ENCODE data around the gene EXD3. TPM values are rescaled to one million over a fixed set of nuclear protein-coding genes. Genes with fewer than 3 reads are reported as not detected.

EXD3 gene
- total and polyA plus RNA-seq, 9 of the 15 experiments (the other 6 are each of a cell fraction or from before 2014, with no cell fraction given) = 0.29 to 12.5 (median 3.9) TPM

DNA sequence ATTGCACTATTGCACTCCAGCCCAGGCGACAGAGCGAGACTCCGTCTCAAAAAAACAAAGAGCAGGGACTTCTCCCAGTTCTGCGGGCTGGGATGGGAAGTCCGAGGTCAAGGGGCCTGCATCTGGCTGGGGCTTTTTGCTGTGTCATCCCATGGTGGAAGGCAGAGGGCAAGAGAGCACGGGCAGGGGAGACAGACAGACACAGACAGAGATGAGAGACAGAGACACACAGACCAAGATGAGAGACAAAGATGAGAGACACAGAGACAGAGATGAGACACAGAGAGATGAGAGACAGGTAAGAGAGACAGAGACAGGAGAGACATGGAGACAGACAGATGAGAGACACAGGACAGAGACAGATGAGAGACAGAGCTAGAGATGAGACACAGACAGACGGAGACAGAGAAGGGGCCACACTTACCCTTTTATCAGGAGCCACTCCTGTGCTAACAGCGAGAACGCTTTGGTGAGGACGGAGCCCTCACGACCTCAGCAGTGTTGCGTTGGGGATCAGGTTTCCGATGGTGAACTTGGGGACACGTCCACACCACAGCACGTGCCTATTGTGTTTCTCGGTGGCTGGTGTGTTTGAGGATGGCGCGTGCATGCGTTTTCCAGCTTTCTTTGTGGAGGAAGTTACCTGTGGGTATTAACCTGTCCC, 154.3 kb downstream of the EXD3 start (continued):
- no peak for TF ChIP-seq SP1 (CRISPR knock-in tag; IDR thresholded peaks at IDR 0.05)
- no peak for TF ChIP-seq BDP1 (IDR thresholded peaks at IDR 0.05; ENCODE audit: insufficient read depth, insufficient read length)
- no peak for TF ChIP-seq NFATC3 (IDR thresholded peaks at IDR 0.05)
- no peak for TF ChIP-seq ZNF551 (CRISPR knock-in tag; IDR thresholded peaks at IDR 0.05)
- no peak for TF ChIP-seq ILK (tag; IDR thresholded peaks at IDR 0.05; ENCODE audit: borderline replicate concordance, low read depth)
- TF ChIP-seq RFX7 (CRISPR knock-in tag; IDR thresholded peaks at IDR 0.05) = no peak
- TF ChIP-seq KDM2B (CRISPR knock-in tag; IDR thresholded peaks at IDR 0.05) = no peak
- no peak for TF ChIP-seq HMG20A (CRISPR knock-in tag; conservative IDR thresholded peaks at IDR 0.05)
- no peak for TF ChIP-seq RAD51 (IDR thresholded peaks at IDR 0.05; ENCODE audit: borderline replicate concordance, low read depth)
- no peak for TF ChIP-seq SETDB1 (IDR thresholded peaks at IDR 0.05; ENCODE audit: low read length)
- no peak for TF ChIP-seq POLR2H (tag; IDR thresholded peaks at IDR 0.05; ENCODE audit: low read depth)
- TF ChIP-seq, protein P1, sequence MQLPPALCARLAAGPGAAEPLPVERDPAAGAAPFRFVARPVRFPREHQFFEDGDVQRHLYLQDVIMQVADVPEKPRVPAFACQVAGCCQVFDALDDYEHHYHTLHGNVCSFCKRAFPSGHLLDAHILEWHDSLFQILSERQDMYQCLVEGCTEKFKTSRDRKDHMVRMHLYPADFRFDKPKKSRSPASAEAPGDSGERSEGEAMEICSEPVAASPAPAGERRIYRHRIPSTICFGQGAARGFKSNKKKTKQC (CRISPR knock-in tag; IDR thresholded peaks at IDR 0.05) = no peak
- no peak for TF ChIP-seq SMAD3 (CRISPR knock-in tag; conservative IDR thresholded peaks at IDR 0.05)
- TF ChIP-seq, protein P2, sequence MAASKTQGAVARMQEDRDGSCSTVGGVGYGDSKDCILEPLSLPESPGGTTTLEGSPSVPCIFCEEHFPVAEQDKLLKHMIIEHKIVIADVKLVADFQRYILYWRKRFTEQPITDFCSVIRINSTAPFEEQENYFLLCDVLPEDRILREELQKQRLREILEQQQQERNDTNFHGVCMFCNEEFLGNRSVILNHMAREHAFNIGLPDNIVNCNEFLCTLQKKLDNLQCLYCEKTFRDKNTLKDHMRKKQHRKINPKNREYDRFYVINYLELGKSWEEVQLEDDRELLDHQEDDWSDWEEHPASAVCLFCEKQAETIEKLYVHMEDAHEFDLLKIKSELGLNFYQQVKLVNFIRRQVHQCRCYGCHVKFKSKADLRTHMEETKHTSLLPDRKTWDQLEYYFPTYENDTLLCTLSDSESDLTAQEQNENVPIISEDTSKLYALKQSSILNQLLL (CRISPR knock-in tag; IDR thresholded peaks at IDR 0.05; ENCODE audit: borderline replicate concordance) = no peak
- TF ChIP-seq FOS (IDR thresholded peaks at IDR 0.05; ENCODE audit: extremely low read depth, insufficient read length) = no peak
- TF ChIP-seq FUS (optimal IDR thresholded peaks at IDR 0.05; ENCODE audit: low read depth, low read length) = no peak
- TF ChIP-seq, protein P3, sequence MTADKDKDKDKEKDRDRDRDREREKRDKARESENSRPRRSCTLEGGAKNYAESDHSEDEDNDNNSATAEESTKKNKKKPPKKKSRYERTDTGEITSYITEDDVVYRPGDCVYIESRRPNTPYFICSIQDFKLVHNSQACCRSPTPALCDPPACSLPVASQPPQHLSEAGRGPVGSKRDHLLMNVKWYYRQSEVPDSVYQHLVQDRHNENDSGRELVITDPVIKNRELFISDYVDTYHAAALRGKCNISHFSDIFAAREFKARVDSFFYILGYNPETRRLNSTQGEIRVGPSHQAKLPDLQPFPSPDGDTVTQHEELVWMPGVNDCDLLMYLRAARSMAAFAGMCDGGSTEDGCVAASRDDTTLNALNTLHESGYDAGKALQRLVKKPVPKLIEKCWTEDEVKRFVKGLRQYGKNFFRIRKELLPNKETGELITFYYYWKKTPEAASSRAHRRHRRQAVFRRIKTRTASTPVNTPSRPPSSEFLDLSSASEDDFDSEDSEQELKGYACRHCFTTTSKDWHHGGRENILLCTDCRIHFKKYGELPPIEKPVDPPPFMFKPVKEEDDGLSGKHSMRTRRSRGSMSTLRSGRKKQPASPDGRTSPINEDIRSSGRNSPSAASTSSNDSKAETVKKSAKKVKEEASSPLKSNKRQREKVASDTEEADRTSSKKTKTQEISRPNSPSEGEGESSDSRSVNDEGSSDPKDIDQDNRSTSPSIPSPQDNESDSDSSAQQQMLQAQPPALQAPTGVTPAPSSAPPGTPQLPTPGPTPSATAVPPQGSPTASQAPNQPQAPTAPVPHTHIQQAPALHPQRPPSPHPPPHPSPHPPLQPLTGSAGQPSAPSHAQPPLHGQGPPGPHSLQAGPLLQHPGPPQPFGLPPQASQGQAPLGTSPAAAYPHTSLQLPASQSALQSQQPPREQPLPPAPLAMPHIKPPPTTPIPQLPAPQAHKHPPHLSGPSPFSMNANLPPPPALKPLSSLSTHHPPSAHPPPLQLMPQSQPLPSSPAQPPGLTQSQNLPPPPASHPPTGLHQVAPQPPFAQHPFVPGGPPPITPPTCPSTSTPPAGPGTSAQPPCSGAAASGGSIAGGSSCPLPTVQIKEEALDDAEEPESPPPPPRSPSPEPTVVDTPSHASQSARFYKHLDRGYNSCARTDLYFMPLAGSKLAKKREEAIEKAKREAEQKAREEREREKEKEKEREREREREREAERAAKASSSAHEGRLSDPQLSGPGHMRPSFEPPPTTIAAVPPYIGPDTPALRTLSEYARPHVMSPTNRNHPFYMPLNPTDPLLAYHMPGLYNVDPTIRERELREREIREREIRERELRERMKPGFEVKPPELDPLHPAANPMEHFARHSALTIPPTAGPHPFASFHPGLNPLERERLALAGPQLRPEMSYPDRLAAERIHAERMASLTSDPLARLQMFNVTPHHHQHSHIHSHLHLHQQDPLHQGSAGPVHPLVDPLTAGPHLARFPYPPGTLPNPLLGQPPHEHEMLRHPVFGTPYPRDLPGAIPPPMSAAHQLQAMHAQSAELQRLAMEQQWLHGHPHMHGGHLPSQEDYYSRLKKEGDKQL (CRISPR knock-in tag; IDR thresholded peaks at IDR 0.05; ENCODE audit: borderline replicate concordance) = no peak
- no peak for TF ChIP-seq ZC3H11A (IDR thresholded peaks at IDR 0.05; ENCODE audit: low read depth, low read length)
- no peak for TF ChIP-seq FOXK1 (CRISPR knock-in tag; IDR thresholded peaks at IDR 0.05; ENCODE audit: borderline replicate concordance)
- no peak for TF ChIP-seq POLR2AphosphoS2 (IDR thresholded peaks at IDR 0.05; ENCODE audit: low read length)
- TF ChIP-seq YY1 (IDR thresholded peaks at IDR 0.05; ENCODE audit: borderline replicate concordance in 1 of 3, control insufficient read depth in 1 of 3, extremely low read depth in 1 of 3, insufficient read depth in 3 of 3, insufficient read length in 1 of 3, insufficient replicate concordance in 2 of 3, low read depth in 1 of 3, low read length in 2 of 3) = no peak
